ENCODE results near the gene P2RY6. TPM values are rescaled to one million over a fixed set of nuclear protein-coding genes. Genes with fewer than 3 reads are reported as not detected.
A peak's percentile ranks its signal among the peaks of the same experiment; 100 is the strongest.

Gene P2RY6
- total RNA-seq, 1 experiment from 2014 or later = 2.5 TPM

- DNase-seq (ENCODE audit: low spot score) = no peak
These were observed 24.5 kb downstream of the P2RY6 start for GRCh38 chr11:73296501-73297230.

- DNase-seq (ENCODE audit: low spot score) = no peak
These were observed 25.1 kb downstream of the P2RY6 start for GRCh38 chr11:73297231-73297590.

GRCh38 chr11:73297702-73298101 is 25.6 kb downstream of the P2RY6 start:
- no peak for DNase-seq (ENCODE audit: low spot score)

GRCh38 chr11:73298233-73298632 is 26.1 kb downstream of the P2RY6 start:
- DNase-seq (ENCODE audit: low spot score) = no peak

- DNase-seq (ENCODE audit: low spot score) = no peak
These were observed 27.6 kb downstream of the P2RY6 start for GRCh38 chr11:73299751-73300150.

- no peak for DNase-seq (ENCODE audit: low spot score)
These were observed 34.1 kb downstream of the P2RY6 start for GRCh38 chr11:73306069-73306841.

- no peak for DNase-seq (ENCODE audit: low spot score)
These were observed 34.8 kb downstream of the P2RY6 start for GRCh38 chr11:73306977-73307322.

- DNase-seq (ENCODE audit: low spot score) = peak; percentile 97
These were observed 35.3 kb downstream of the P2RY6 start for GRCh38 chr11:73307323-73308002.

- peak; percentile 74 for DNase-seq (ENCODE audit: low spot score)
These were observed 36.1 kb downstream of the P2RY6 start, which contains the start of gene ARHGEF17 for GRCh38 chr11:73308003-73308960. Gene ARHGEF17 (plus strand): TSS chr11:73308276. CDS start chr11:73308639, 363 bp downstream.

GRCh38 chr11:73308961-73309919 is 37.1 kb downstream of the P2RY6 start:
- peak; percentile 91 for DNase-seq (ENCODE audit: low spot score)

GRCh38 chr11:73310076-73310475 is 37.9 kb downstream of the P2RY6 start:
- no peak for DNase-seq (ENCODE audit: low spot score)

- no peak for DNase-seq (ENCODE audit: low spot score)
These were observed 38.7 kb downstream of the P2RY6 start for GRCh38 chr11:73310661-73311393.

- no peak for DNase-seq (ENCODE audit: low spot score)
These were observed 39.3 kb downstream of the P2RY6 start for GRCh38 chr11:73311394-73311869.

GRCh38 chr11:73312036-73312435 is 39.9 kb downstream of the P2RY6 start:
- no peak for DNase-seq (ENCODE audit: low spot score)

- no peak for DNase-seq (ENCODE audit: low spot score)
These were observed 40.8 kb downstream of the P2RY6 start for GRCh38 chr11:73312851-73313327.

GRCh38 chr11:73313652-73314051 is 41.5 kb downstream of the P2RY6 start:
- no peak for DNase-seq (ENCODE audit: low spot score)

GRCh38 chr11:73314117-73314961 is 42.2 kb downstream of the P2RY6 start:
- DNase-seq (ENCODE audit: low spot score) = no peak

GRCh38 chr11:73315293-73316020 is 43.3 kb downstream of the P2RY6 start:
- DNase-seq (ENCODE audit: low spot score) = no peak

Data from H4 (cell line).